Measurements from ENCODE around the gene EFNA5. TPM values are rescaled to one million over a fixed set of nuclear protein-coding genes. Genes with fewer than 3 reads are reported as not detected.

EFNA5 gene
- total RNA-seq, 1 experiment from 2014 or later, result 216 TPM

- Mint-ChIP-seq H3K4me1 (ENCODE audit: low read depth, unreplicated experiment) (peaks cover under 1% of the 10 kb centered on the region), H3K27ac (ENCODE audit: unreplicated experiment) (no peak overlapping the region), H3K27me3 (ENCODE audit: unreplicated experiment) (no peaks in the 10 kb centered on the region), H3K36me3 (ENCODE audit: insufficient read depth, unreplicated experiment) (no peaks in the 10 kb centered on the region), H3K9me3 (ENCODE audit: low read depth, unreplicated experiment) (no peaks in the 10 kb centered on the region), H3K4me3 (ENCODE audit: low read depth, unreplicated experiment) (no peak overlapping the region)
- TF ChIP-seq CTCF (IDR thresholded peaks at IDR 0.05; ENCODE audit: unreplicated experiment), result no peak
- CTCF ChIA-PET, result no interaction called here
- DNase-seq, result no peak
- intact Hi-C loops (cut with micrococcal nuclease; ENCODE audit: unreplicated experiment), result no loop called here
- no TSS peak for BruUV-seq (replicated peaks)
Measured at GRCh38 chr5:107680099-107680498, 9.4 kb upstream of the EFNA5 start.

GRCh38 chr5:107676702-107677101, 6.0 kb upstream of the EFNA5 start:
- H3K4me3 Mint-ChIP-seq (ENCODE audit: low read depth, unreplicated experiment), result no peak overlapping the region
- no peak for DNase-seq
- BruUV-seq (replicated peaks), result no TSS peak
- H3K9me3 Mint-ChIP-seq (ENCODE audit: low read depth, unreplicated experiment), result no peaks in the 10 kb centered on the region
- CTCF ChIA-PET, result no interaction called here
- H3K27ac Mint-ChIP-seq (ENCODE audit: unreplicated experiment), result no peak overlapping the region
- TF ChIP-seq CTCF (IDR thresholded peaks at IDR 0.05; ENCODE audit: unreplicated experiment), result no peak
- H3K4me1 Mint-ChIP-seq (ENCODE audit: low read depth, unreplicated experiment), result peaks cover 18% of the 10 kb centered on the region
- peaks cover 23% of the 10 kb centered on the region for H3K36me3 Mint-ChIP-seq (ENCODE audit: insufficient read depth, unreplicated experiment)
- no peaks in the 10 kb centered on the region for H3K27me3 Mint-ChIP-seq (ENCODE audit: unreplicated experiment)
- intact Hi-C loops (cut with micrococcal nuclease; ENCODE audit: unreplicated experiment), result loop anchor here (10.0 kb wide), 3 partner anchors 712 to 1552 kb away; no protein-coding TSS in a partner anchor

GRCh38 chr5:107675201-107675600, 4.5 kb upstream of the EFNA5 start:
- H3K27ac Mint-ChIP-seq (ENCODE audit: unreplicated experiment), result no peak overlapping the region
- peaks cover 38% of the 10 kb centered on the region for H3K36me3 Mint-ChIP-seq (ENCODE audit: insufficient read depth, unreplicated experiment)
- CTCF ChIA-PET, result no interaction called here
- no peaks in the 10 kb centered on the region for H3K9me3 Mint-ChIP-seq (ENCODE audit: low read depth, unreplicated experiment)
- no TSS peak for BruUV-seq (replicated peaks)
- H3K4me3 Mint-ChIP-seq (ENCODE audit: low read depth, unreplicated experiment), result no peak overlapping the region
- intact Hi-C loops (cut with micrococcal nuclease; ENCODE audit: unreplicated experiment), result loop anchor here (10.0 kb wide), 3 partner anchors 710 to 1550 kb away; no protein-coding TSS in a partner anchor
- no peak for DNase-seq
- no peaks in the 10 kb centered on the region for H3K27me3 Mint-ChIP-seq (ENCODE audit: unreplicated experiment)
- H3K4me1 Mint-ChIP-seq (ENCODE audit: low read depth, unreplicated experiment), result peaks cover 18% of the 10 kb centered on the region
- no peak for TF ChIP-seq CTCF (IDR thresholded peaks at IDR 0.05; ENCODE audit: unreplicated experiment)

- Mint-ChIP-seq H3K36me3 (ENCODE audit: insufficient read depth, unreplicated experiment) (peaks cover 44% of the 10 kb centered on the region), H3K4me3 (ENCODE audit: low read depth, unreplicated experiment) (no peak overlapping the region), H3K9me3 (ENCODE audit: low read depth, unreplicated experiment) (no peaks in the 10 kb centered on the region), H3K4me1 (ENCODE audit: low read depth, unreplicated experiment) (peaks cover 18% of the 10 kb centered on the region), H3K27ac (ENCODE audit: unreplicated experiment) (no peak overlapping the region), H3K27me3 (ENCODE audit: unreplicated experiment) (no peaks in the 10 kb centered on the region)
- DNase-seq, result no peak
- intact Hi-C loops (cut with micrococcal nuclease; ENCODE audit: unreplicated experiment), result loop anchor here (5.0 to 10.0 kb wide), 4 partner anchors 387 to 1550 kb away; no protein-coding TSS in a partner anchor
- no peak for TF ChIP-seq CTCF (IDR thresholded peaks at IDR 0.05; ENCODE audit: unreplicated experiment)
- CTCF ChIA-PET, result no interaction called here
- no TSS peak for BruUV-seq (replicated peaks)
Measured at GRCh38 chr5:107674655-107675054, 3.9 kb upstream of the EFNA5 start.

All from Calu3 (cell line).